AG04449 (cell line): ENCODE results near the gene MYOM1.
"Not testable (repeated sequence)": the region's sequence is repeated elsewhere in the genome, so short reads cannot be mapped to it uniquely, and the experiment has no call there.

ENCODE experiments used
- CTCF ChIA-PET: fragments of 350-600 bp; formaldehyde crosslinking; extraction: SDS; loops from one replicate; lab custom pipeline; 2021; ENCODE audit warnings: antibody characterized with exemption; lab: Yijun Ruan, JAX
- POLR2A ChIA-PET: fragments of 400-600, 350-600 bp; formaldehyde crosslinking; extraction: SDS; loops from one replicate; lab custom pipeline; 2020; ENCODE audit warnings: antibody characterized with exemption, inconsistent platforms; lab: Yijun Ruan, JAX
- DNase-seq: peaks from one replicate; pipeline ENCODE4 v3.0.0-alpha.2; 2010; ENCODE audit warnings: low read depth, low spot score
- H3K4me3 ChIP-seq: 2 replicates; pipeline ENCODE4 v1.5.1; 2011; ENCODE audit warnings: low read depth, mild to moderate bottlenecking, control low read depth, low read length
- CTCF ChIP-seq: IDR thresholded peaks from one replicate; pipeline ENCODE4 v1.5.1; 2011; ENCODE audit warnings: mild to moderate bottlenecking, moderate library complexity, low read length, control low read depth, inconsistent platforms; ENCODE audit not compliant: insufficient read depth; ENCODE audit errors: missing control alignments

The MYOM1 gene

GRCh38 chr18:3027370-3027891 is 192.3 kb downstream of the MYOM1 start:
- ChIA-PET POLR2A (no interaction called here), CTCF (no interaction called here)
- TF ChIP-seq CTCF = no peak
- H3K4me3 ChIP-seq = no peak overlapping the region
- DNase-seq = no peak

GRCh38 chr18:3025544-3025943 is 194.2 kb downstream of the MYOM1 start:
- ChIA-PET CTCF (interaction anchor here (1.0 to 1.3 kb wide), 2 partner anchors 9 to 10 kb away, joined by 3 to 4 read pairs; no protein-coding TSS in a partner anchor), POLR2A (no interaction called here)
- no peak overlapping the region for H3K4me3 ChIP-seq
- TF ChIP-seq CTCF = no peak
- DNase-seq = no peak

- DNase-seq, CTCF ChIA-PET, POLR2A ChIA-PET, H3K4me3 ChIP-seq: not testable (repeated sequence)
Measured at GRCh38 chr18:3023603-3024002, 196.2 kb downstream of the MYOM1 start.
